ENCODE data around the gene C1QTNF12. TPM values are rescaled to one million over a fixed set of nuclear protein-coding genes. Genes with fewer than 3 reads are reported as not detected.
A peak's percentile ranks its signal among the peaks of the same experiment; 100 is the strongest.

C1QTNF12 gene
- total RNA-seq, 1 donor from 2014 or later = 1.2 TPM

- no peak for DNase-seq
- no peak for ATAC-seq
Observed at GRCh38 chr1:1292851-1293250, 46.3 kb upstream of the C1QTNF12 start.

GRCh38 chr1:1292442-1292779 is 45.9 kb upstream of the C1QTNF12 start:
- peaks cover 14% of the 10 kb centered on the region for H3K36me3 ChIP-seq
- TF ChIP-seq CTCF (IDR thresholded peaks at IDR 0.05) = no peak
- no peak for ATAC-seq
- no peak overlapping the region for H3K27ac ChIP-seq
- peaks cover 4% of the 10 kb centered on the region for H3K27me3 ChIP-seq (ENCODE audit: low read depth)
- H3K4me3 ChIP-seq = no peak overlapping the region
- H3K4me1 ChIP-seq = no peaks in the 10 kb centered on the region
- intact Hi-C loops (cut with DNase I) = no loop called here
- H3K9me3 ChIP-seq = no peaks in the 10 kb centered on the region
- no peak for DNase-seq

More at GRCh38 chr1:1292851-1293250, 46.3 kb upstream of the C1QTNF12 start:
- Histone ChIP-seq H3K4me3 (no peak overlapping the region), H3K36me3 (peaks cover 14% of the 10 kb centered on the region), H3K27me3 (ENCODE audit: low read depth) (no peaks in the 10 kb centered on the region), H3K9me3 (no peaks in the 10 kb centered on the region), H3K4me1 (no peaks in the 10 kb centered on the region), H3K27ac (no peak overlapping the region)
- TF ChIP-seq CTCF (IDR thresholded peaks at IDR 0.05) = no peak
- intact Hi-C loops (cut with DNase I) = no loop called here

- intact Hi-C loops (cut with DNase I) = no loop called here
- peak; percentile 57 for TF ChIP-seq CTCF (IDR thresholded peaks at IDR 0.05)
- Histone ChIP-seq H3K36me3 (peaks cover 14% of the 10 kb centered on the region), H3K4me1 (no peaks in the 10 kb centered on the region), H3K9me3 (no peaks in the 10 kb centered on the region), H3K27ac (no peak overlapping the region), H3K27me3 (ENCODE audit: low read depth) (peaks cover 10% of the 10 kb centered on the region), H3K4me3 (no peak overlapping the region)
- ATAC-seq (peak; percentile 72 to 84), DNase-seq (peak; percentile 78)
Observed at GRCh38 chr1:1291548-1292441, 45.3 kb upstream of the C1QTNF12 start.

- Histone ChIP-seq H3K4me1 (no peaks in the 10 kb centered on the region), H3K36me3 (peaks cover 13% of the 10 kb centered on the region), H3K27ac (no peak overlapping the region), H3K4me3 (no peak overlapping the region), H3K27me3 (ENCODE audit: low read depth) (peaks cover 17% of the 10 kb centered on the region), H3K9me3 (no peaks in the 10 kb centered on the region)
- no peak for DNase-seq
- intact Hi-C loops (cut with DNase I) = no loop called here
- ATAC-seq = peak; percentile 2 to 9
- no peak for TF ChIP-seq CTCF (IDR thresholded peaks at IDR 0.05)
Observed at GRCh38 chr1:1291023-1291528, 44.6 kb upstream of the C1QTNF12 start.

GRCh38 chr1:1290238-1290731 is 43.8 kb upstream of the C1QTNF12 start:
- ATAC-seq = peak; percentile 37 to 52
- intact Hi-C loops (cut with DNase I) = no loop called here
- peak; percentile 70 for DNase-seq
- peaks cover 23% of the 10 kb centered on the region for H3K27me3 ChIP-seq (ENCODE audit: low read depth)
- TF ChIP-seq CTCF (IDR thresholded peaks at IDR 0.05) = peak; percentile 58
- no peak overlapping the region for H3K4me3 ChIP-seq
- H3K4me1 ChIP-seq = no peaks in the 10 kb centered on the region
- H3K9me3 ChIP-seq = no peaks in the 10 kb centered on the region
- peaks cover 5% of the 10 kb centered on the region for H3K36me3 ChIP-seq
- no peak overlapping the region for H3K27ac ChIP-seq
